Adipocyte (in vitro differentiated cells): Measurements from ENCODE around the gene NEUROD2.

Source experiments
- DNase-seq: peaks from one replicate; pipeline ENCODE4 v3.0.0-alpha.2; 2015; ENCODE audit warnings: low read depth
- H3K27me3 ChIP-seq: replicated peaks from 2 replicates; pipeline ENCODE4 v1.7.0; 2013; ENCODE audit warnings: mild to moderate bottlenecking, low read length, moderate library complexity; ENCODE audit not compliant: control insufficient read depth, insufficient read depth
- H3K36me3 ChIP-seq: 2 replicates; pipeline ENCODE4 v1.7.0; 2013; ENCODE audit warnings: low read length, mild to moderate bottlenecking, moderate library complexity; ENCODE audit not compliant: control insufficient read depth, insufficient read depth, severe bottlenecking
- H3K4me1 ChIP-seq: 2 replicates; pipeline ENCODE4 v1.7.0; 2013; ENCODE audit warnings: mild to moderate bottlenecking, low read length, moderate library complexity; ENCODE audit not compliant: control insufficient read depth, insufficient read depth
- H3K4me3 ChIP-seq: 2 replicates; pipeline ENCODE4 v1.7.0; 2013; ENCODE audit warnings: mild to moderate bottlenecking, low read length, moderate library complexity
- H3K9ac ChIP-seq: 2 replicates; pipeline ENCODE4 v1.7.0; 2013; ENCODE audit warnings: mild to moderate bottlenecking, low read length, moderate library complexity
- H3K9me3 ChIP-seq: 2 replicates; pipeline ENCODE4 v1.7.0; 2013; ENCODE audit warnings: mild to moderate bottlenecking, low read length, moderate library complexity; ENCODE audit not compliant: control insufficient read depth

Gene NEUROD2

DNA sequence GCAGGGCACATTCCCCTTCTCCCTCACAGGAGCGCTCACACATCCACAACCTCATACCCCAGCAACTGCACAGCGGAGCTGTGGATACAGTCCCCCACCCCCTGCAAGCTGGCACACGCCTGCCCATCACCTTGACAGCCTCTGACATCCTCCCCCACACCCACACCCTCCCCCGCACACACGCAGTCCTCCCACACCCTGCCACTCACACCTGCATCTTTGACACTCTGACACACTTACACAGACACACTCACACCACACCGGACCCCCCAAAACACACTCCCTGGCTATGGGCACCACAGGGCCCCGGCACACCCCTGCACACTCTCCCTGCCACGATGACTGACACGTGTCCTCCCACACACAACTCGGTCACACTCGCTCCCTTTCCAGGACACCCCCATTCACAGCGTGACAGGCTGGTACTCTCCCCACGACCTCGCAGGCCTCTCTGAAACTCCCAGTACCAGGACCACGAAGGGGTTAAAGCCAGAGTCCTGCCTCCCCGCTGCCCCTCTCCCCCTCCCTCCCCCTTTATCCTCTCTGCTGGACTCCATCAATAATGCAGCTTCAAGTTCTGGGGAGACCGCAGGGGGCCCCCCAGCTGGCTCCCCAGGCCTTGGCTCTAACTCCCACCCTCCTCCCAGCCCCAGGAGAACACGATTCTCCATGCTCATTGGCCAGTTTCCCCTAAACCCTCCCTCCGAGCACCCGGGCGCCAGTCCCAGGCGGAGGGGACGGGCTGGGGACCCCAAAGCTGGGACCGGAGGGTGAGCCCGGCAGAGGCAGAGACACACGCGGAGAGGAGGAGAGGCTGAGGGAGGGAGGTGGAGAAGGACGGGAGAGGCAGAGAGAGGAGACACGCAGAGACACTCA lies 18.7 kb upstream of the NEUROD2 start, which contains the start of gene PPP1R1B:
Gene PPP1R1B, plus strand, starts transcription at position 782 of the 876 bp plus-strand sequence. CDS start 441 bp downstream, outside the sequence.
- no peaks in the 10 kb centered on the region for H3K36me3 ChIP-seq
- H3K27me3 ChIP-seq: peaks cover 36% of the 10 kb centered on the region
- peak; percentile 19 for DNase-seq
- peaks cover 37% of the 10 kb centered on the region for H3K4me1 ChIP-seq
- H3K9me3 ChIP-seq: no peaks in the 10 kb centered on the region
- peak within 1 kb of the TSS; percentile 39 for H3K9ac ChIP-seq
- peak within 1 kb of the TSS; percentile 55 for H3K4me3 ChIP-seq

DNA sequence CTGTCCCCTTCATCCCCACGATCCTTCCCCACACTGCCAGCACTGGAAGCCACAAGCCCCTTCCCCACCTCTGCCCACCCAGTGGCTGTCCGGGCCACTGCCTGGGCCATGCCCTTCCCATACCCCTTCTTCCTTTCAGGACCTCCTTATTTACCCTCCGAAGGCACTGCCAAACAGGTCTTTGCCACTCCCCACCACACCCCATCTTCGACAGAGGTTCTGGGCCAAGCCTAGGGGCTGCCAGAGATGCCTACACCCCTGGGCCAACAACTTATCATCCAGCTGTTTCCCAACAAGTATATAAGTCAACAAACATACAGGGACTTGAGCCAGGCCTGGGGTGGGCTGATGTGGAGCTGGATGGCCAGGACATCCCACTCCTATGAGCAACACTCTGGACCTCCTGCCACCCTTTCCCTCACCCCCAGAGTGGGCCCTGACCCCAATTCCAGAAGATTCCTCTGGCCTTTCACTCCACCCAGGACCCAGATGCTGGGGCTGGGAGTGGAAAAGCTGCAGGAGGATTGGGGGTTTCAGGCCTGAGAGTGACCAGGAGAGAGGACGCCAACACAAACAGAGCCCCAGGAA lies 17.6 kb upstream of the NEUROD2 start:
- H3K9me3 ChIP-seq: no peaks in the 10 kb centered on the region
- H3K4me3 ChIP-seq: no peak overlapping the region
- H3K27me3 ChIP-seq: peaks cover 30% of the 10 kb centered on the region
- H3K36me3 ChIP-seq: no peaks in the 10 kb centered on the region
- peaks cover 35% of the 10 kb centered on the region for H3K4me1 ChIP-seq
- no peak overlapping the region for H3K9ac ChIP-seq
- peak; percentile 15 for DNase-seq

GRCh38 chr17:39624313-39624712 lies 16.6 kb upstream of the NEUROD2 start:
- no peaks in the 10 kb centered on the region for H3K36me3 ChIP-seq
- no peaks in the 10 kb centered on the region for H3K9me3 ChIP-seq
- no peak for DNase-seq
- H3K27me3 ChIP-seq: peaks cover 37% of the 10 kb centered on the region
- peaks cover 27% of the 10 kb centered on the region for H3K4me1 ChIP-seq
- H3K9ac ChIP-seq: no peak overlapping the region
- H3K4me3 ChIP-seq: no peak overlapping the region

- Histone ChIP-seq H3K27me3 (peaks cover 36% of the 10 kb centered on the region), H3K36me3 (no peaks in the 10 kb centered on the region), H3K4me3 (no peak overlapping the region), H3K4me1 (peaks cover 26% of the 10 kb centered on the region), H3K9me3 (no peaks in the 10 kb centered on the region), H3K9ac (no peak overlapping the region)
- DNase-seq: peak; percentile 92
These were observed 15.7 kb upstream of the NEUROD2 start for GRCh38 chr17:39623356-39623950.

DNA sequence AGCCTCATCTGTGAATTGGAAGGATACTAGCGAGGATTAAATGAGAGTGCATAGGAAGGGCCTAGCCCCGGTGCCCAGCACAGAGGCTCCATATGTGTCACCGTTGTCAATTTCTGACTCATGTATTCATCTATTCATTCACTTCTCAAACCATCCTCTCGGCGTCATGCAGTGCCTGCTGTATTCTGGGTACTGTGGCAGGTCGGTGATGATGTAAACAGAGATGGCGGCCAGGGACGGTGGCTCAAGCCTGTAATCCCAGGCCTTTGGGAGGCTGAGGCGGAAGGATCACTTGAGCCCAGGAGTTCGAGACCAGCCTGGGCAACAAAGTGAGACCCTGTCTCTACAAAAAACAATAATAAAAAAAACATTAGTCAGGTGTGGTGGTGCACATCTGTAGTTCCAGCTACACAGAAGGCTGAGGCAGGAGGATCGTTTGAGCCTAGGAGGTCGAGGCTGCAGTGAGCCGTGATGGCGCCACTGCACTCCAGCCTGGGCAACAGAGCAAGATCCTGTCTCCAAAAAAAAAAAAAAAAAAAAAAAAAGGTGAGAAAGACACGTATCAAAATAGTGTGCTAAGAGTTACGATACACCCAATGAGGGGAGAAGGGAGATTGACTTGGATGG lies 14.8 kb upstream of the NEUROD2 start:
- H3K9ac ChIP-seq: no peak overlapping the region
- H3K4me1 ChIP-seq: peaks cover 20% of the 10 kb centered on the region
- H3K36me3 ChIP-seq: no peaks in the 10 kb centered on the region
- no peak overlapping the region for H3K4me3 ChIP-seq
- H3K9me3 ChIP-seq: no peaks in the 10 kb centered on the region
- H3K27me3 ChIP-seq: peaks cover 31% of the 10 kb centered on the region
- DNase-seq: no peak

GRCh38 chr17:39621523-39622379 lies 14.0 kb upstream of the NEUROD2 start:
- Histone ChIP-seq H3K36me3 (no peaks in the 10 kb centered on the region), H3K27me3 (peaks cover 33% of the 10 kb centered on the region), H3K9ac (no peak overlapping the region), H3K9me3 (no peaks in the 10 kb centered on the region), H3K4me3 (no peak overlapping the region), H3K4me1 (peaks cover 18% of the 10 kb centered on the region)
- peak; percentile 91 for DNase-seq

- no peak overlapping the region for H3K4me3 ChIP-seq
- no peaks in the 10 kb centered on the region for H3K36me3 ChIP-seq
- peaks cover 26% of the 10 kb centered on the region for H3K27me3 ChIP-seq
- no peak overlapping the region for H3K9ac ChIP-seq
- H3K9me3 ChIP-seq: no peaks in the 10 kb centered on the region
- no peak for DNase-seq
- peaks cover 4% of the 10 kb centered on the region for H3K4me1 ChIP-seq
These were observed 12.0 kb upstream of the NEUROD2 start for GRCh38 chr17:39619786-39620101.

GRCh38 chr17:39618956-39619785 lies 11.5 kb upstream of the NEUROD2 start:
- peak overlapping the region; percentile 86 for H3K4me3 ChIP-seq
- H3K9ac ChIP-seq: no peak overlapping the region
- H3K9me3 ChIP-seq: no peaks in the 10 kb centered on the region
- H3K4me1 ChIP-seq: peaks cover 4% of the 10 kb centered on the region
- H3K36me3 ChIP-seq: no peaks in the 10 kb centered on the region
- peaks cover 28% of the 10 kb centered on the region for H3K27me3 ChIP-seq
- no peak for DNase-seq

DNA sequence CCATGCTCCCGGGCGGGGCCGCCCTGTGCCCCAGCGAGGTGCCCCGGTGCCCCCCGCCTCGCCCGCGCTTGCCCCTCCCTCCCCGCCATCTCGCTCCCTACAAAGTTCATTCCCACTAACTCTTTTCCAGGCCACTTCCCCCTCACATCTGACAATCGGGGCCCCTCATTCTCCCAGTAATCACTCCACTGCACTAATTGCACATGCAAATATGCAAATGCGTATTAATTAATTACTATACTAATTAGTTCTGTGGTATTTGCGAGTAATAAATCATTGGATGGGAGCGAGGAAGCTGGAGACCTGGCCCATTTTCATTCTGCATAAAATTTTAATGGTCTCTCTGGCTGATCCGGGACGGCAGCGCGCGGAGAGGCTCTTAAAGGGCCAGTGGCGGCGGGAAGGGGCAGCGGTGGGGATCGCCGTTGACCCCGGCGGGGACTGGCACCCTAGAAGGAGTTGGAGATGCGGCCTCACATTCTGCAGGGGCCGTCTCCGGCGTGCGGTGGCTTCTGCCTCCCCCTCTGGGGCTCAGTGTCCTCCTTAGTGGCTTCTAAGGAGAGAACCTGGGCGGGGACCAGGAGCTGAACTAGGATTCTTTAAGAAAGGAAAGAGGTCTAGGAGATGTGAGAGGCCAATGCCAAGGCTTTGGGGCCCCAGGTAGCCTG lies 10.7 kb upstream of the NEUROD2 start:
- peak; percentile 45 for DNase-seq
- Histone ChIP-seq H3K9ac (peak overlapping the region; percentile 76), H3K9me3 (no peaks in the 10 kb centered on the region), H3K36me3 (no peaks in the 10 kb centered on the region), H3K4me3 (peak overlapping the region; percentile 86), H3K4me1 (peaks cover 4% of the 10 kb centered on the region), H3K27me3 (peaks cover 30% of the 10 kb centered on the region)
